ENCODE data around the gene UBALD1. TPM values are rescaled to one million over a fixed set of nuclear protein-coding genes. Genes with fewer than 3 reads are reported as not detected.

Gene UBALD1
- polyA plus RNA-seq, 3 donors, result 2.2 to 19.2 (median 2.8) TPM

GRCh38 chr16:4591191-4591590 is 23.5 kb downstream of the UBALD1 start:
- intact Hi-C loops (cut with micrococcal nuclease), result no loop called here
- Histone ChIP-seq H3K79me2 (ENCODE audit: insufficient read depth, low read length) (no peaks in the 10 kb centered on the region), H3K9ac (ENCODE audit: insufficient read depth, low read length, poor library complexity, severe bottlenecking) (no peak overlapping the region), H3K27ac (ENCODE audit: low read depth in 1 of 2, low read length in 2 of 2) (no peak overlapping the region), H3K9me3 (replicated peaks in 1 of 2; ENCODE audit: control insufficient read depth in 1 of 2, insufficient read depth in 1 of 2, low read length in 2 of 2) (peaks cover 0 to 11% of the 10 kb centered on the region in 2 donors), H2AFZ (ENCODE audit: insufficient read depth, low read depth, low read length, poor library complexity, severe bottlenecking) (no peak overlapping the region), H4K20me1 (ENCODE audit: insufficient read depth, low read length) (no peaks in the 10 kb centered on the region), H3K4me2 (replicated peaks; ENCODE audit: extremely low read depth, low read length, poor library complexity, severe bottlenecking) (no peak overlapping the region), H3K27me3 (ENCODE audit: control insufficient read depth in 2 of 2, insufficient read depth in 2 of 2, low read length in 2 of 2) (peaks cover 0 to 8% of the 10 kb centered on the region in 2 donors), H3K36me3 (replicated peaks in 1 of 2; ENCODE audit: control insufficient read depth in 1 of 2, insufficient read depth in 2 of 2, low read length in 2 of 2) (no peaks in the 10 kb centered on the region), H3K4me1 (ENCODE audit: control insufficient read depth in 1 of 2, insufficient read depth in 2 of 2, low read length in 2 of 2) (no peaks in the 10 kb centered on the region), H3K4me3 (replicated peaks in 1 of 3; ENCODE audit: low read depth in 2 of 3, low read length in 3 of 3) (no peak overlapping the region)
- H3K36me3 Mint-ChIP-seq, result no peaks in the 10 kb centered on the region
- H3K27ac Mint-ChIP-seq, result no peak overlapping the region
- WGBS (ENCODE audit: insufficient coverage), result no CpG with 5 or more reads among the region's 6 CpGs
- H3K9me3 Mint-ChIP-seq, result peaks cover 2 to 12% (median 7%) of the 10 kb centered on the region in 7 donors
- no peaks in the 10 kb centered on the region for H3K4me1 Mint-ChIP-seq
- TF ChIP-seq, protein P1, sequence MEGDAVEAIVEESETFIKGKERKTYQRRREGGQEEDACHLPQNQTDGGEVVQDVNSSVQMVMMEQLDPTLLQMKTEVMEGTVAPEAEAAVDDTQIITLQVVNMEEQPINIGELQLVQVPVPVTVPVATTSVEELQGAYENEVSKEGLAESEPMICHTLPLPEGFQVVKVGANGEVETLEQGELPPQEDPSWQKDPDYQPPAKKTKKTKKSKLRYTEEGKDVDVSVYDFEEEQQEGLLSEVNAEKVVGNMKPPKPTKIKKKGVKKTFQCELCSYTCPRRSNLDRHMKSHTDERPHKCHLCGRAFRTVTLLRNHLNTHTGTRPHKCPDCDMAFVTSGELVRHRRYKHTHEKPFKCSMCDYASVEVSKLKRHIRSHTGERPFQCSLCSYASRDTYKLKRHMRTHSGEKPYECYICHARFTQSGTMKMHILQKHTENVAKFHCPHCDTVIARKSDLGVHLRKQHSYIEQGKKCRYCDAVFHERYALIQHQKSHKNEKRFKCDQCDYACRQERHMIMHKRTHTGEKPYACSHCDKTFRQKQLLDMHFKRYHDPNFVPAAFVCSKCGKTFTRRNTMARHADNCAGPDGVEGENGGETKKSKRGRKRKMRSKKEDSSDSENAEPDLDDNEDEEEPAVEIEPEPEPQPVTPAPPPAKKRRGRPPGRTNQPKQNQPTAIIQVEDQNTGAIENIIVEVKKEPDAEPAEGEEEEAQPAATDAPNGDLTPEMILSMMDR (IDR thresholded peaks at IDR 0.05), result no peak
- peaks cover 8 to 16% (median 8%) of the 10 kb centered on the region in 3 donors for H3K27me3 Mint-ChIP-seq (ENCODE audit: low read depth in 3 of 3)
- DNase-seq, result no peak
- no peak overlapping the region for H3K4me3 Mint-ChIP-seq

DNA sequence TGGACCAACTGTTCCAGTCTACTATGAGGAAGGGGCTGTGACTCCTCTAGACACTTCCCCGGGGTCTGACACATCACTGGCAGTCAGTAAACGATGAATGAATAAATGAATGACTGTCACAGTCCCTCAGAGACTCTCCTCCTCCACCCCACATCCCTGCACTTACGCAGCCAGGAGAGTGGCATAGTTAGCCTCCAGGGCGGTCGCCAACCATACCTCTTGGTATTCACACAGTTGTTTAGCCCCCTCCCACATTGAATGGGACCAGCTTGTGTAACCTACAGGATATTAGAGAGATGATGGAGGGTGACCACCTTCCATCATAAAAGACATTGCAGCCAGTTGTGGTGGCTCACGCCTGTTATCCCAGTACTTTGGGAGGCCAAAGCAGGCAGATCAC is 25.7 kb downstream of the UBALD1 start:
- H3K27ac ChIP-seq (ENCODE audit: low read depth in 1 of 2, low read length in 2 of 2), result no peak overlapping the region
- no peaks in the 10 kb centered on the region for H3K36me3 ChIP-seq (replicated peaks in 1 of 2; ENCODE audit: control insufficient read depth in 1 of 2, insufficient read depth in 2 of 2, low read length in 2 of 2)
- H3K79me2 ChIP-seq (ENCODE audit: insufficient read depth, low read length), result no peaks in the 10 kb centered on the region
- Mint-ChIP-seq H3K36me3 (no peaks in the 10 kb centered on the region), H3K27me3 (ENCODE audit: low read depth in 3 of 3) (peaks cover 9 to 21% (median 16%) of the 10 kb centered on the region in 3 donors), H3K27ac (no peak overlapping the region), H3K9me3 (peaks cover 2 to 12% (median 7%) of the 10 kb centered on the region in 7 donors), H3K4me3 (no peak overlapping the region), H3K4me1 (peaks cover 3% of the 10 kb centered on the region)
- H3K4me2 ChIP-seq (replicated peaks; ENCODE audit: extremely low read depth, low read length, poor library complexity, severe bottlenecking), result no peak overlapping the region
- intact Hi-C loops (cut with micrococcal nuclease), result loop anchor here in 1 of 2 donors (5.0 kb wide), 1 partner anchor 82 kb away; no protein-coding TSS in a partner anchor
- no peaks in the 10 kb centered on the region for H3K4me1 ChIP-seq (ENCODE audit: control insufficient read depth in 1 of 2, insufficient read depth in 2 of 2, low read length in 2 of 2)
- peaks cover 0 to 9% of the 10 kb centered on the region in 2 donors for H3K27me3 ChIP-seq (ENCODE audit: control insufficient read depth in 2 of 2, insufficient read depth in 2 of 2, low read length in 2 of 2)
- no peak overlapping the region for H2AFZ ChIP-seq (ENCODE audit: insufficient read depth, low read depth, low read length, poor library complexity, severe bottlenecking)
- no peak overlapping the region for H3K9ac ChIP-seq (ENCODE audit: insufficient read depth, low read length, poor library complexity, severe bottlenecking)
- WGBS (ENCODE audit: insufficient coverage), result 100% methylated on average over 1 of the region's 6 CpGs
- H3K9me3 ChIP-seq (replicated peaks in 1 of 2; ENCODE audit: control insufficient read depth in 1 of 2, insufficient read depth in 1 of 2, low read length in 2 of 2), result peaks cover 0 to 11% of the 10 kb centered on the region in 2 donors
- no peak overlapping the region for H3K4me3 ChIP-seq (replicated peaks in 1 of 3; ENCODE audit: low read depth in 2 of 3, low read length in 3 of 3)
- H4K20me1 ChIP-seq (ENCODE audit: insufficient read depth, low read length), result no peaks in the 10 kb centered on the region
- no peak for DNase-seq
- TF ChIP-seq, protein P1 (IDR thresholded peaks at IDR 0.05), result no peak

All from CD14-positive monocyte (primary cell).